Ramos (cell line): Measurements from ENCODE around the gene PRCD.

Source experiments
- in situ Hi-C: fragments of 300-500 bp; cut with MboI; formaldehyde crosslinking; loops from one replicate; pipeline ENCODE4 v1.14.3; 2022; ENCODE audit warnings: low sequenced_read_pairs; ENCODE audit not compliant: unreplicated experiment

PRCD gene

GRCh38 chr17:76502341-76503211 lies 37.3 kb upstream of the PRCD start:
- in situ Hi-C loops, result no loop called here

GRCh38 chr17:76504117-76504516 lies 35.7 kb upstream of the PRCD start:
- in situ Hi-C loops, result no loop called here

- in situ Hi-C loops, result loop anchor here (5.0 kb wide), 1 partner anchor 34 kb away; no protein-coding TSS in a partner anchor
Measured at GRCh38 chr17:76506408-76507345, 33.2 kb upstream of the PRCD start.

GRCh38 chr17:76508472-76509063 lies 31.3 kb upstream of the PRCD start:
- in situ Hi-C loops, result loop anchor here (5.0 kb wide), 1 partner anchor 36 kb away; no protein-coding TSS in a partner anchor

GRCh38 chr17:76510831-76511244 lies 29.0 kb upstream of the PRCD start:
- in situ Hi-C loops, result loop anchor here (5.0 kb wide), 1 partner anchor 209 kb away; no protein-coding TSS in a partner anchor

- in situ Hi-C loops, result loop anchor here (5.0 kb wide), 1 partner anchor 210 kb away; no protein-coding TSS in a partner anchor
Measured at GRCh38 chr17:76511668-76512365, 28.0 kb upstream of the PRCD start.

GRCh38 chr17:76512366-76513305 lies 27.2 kb upstream of the PRCD start:
- in situ Hi-C loops, result loop anchor here (5.0 kb wide), 1 partner anchor 210 kb away; no protein-coding TSS in a partner anchor

GRCh38 chr17:76513306-76513692 lies 26.5 kb upstream of the PRCD start:
- in situ Hi-C loops, result loop anchor here (5.0 kb wide), 1 partner anchor 211 kb away; no protein-coding TSS in a partner anchor

GRCh38 chr17:76514355-76514754 lies 25.5 kb upstream of the PRCD start:
- in situ Hi-C loops, result loop anchor here (5.0 kb wide), 1 partner anchor 212 kb away; no protein-coding TSS in a partner anchor

- in situ Hi-C loops, result no loop called here
Measured at GRCh38 chr17:76515274-76515949, 24.4 kb upstream of the PRCD start.

- in situ Hi-C loops, result no loop called here
Measured at GRCh38 chr17:76517638-76518038, 22.2 kb upstream of the PRCD start.

GRCh38 chr17:76519048-76519966 lies 20.5 kb upstream of the PRCD start:
- in situ Hi-C loops, result no loop called here

- in situ Hi-C loops, result loop anchor here (5.0 to 10.0 kb wide), 2 partner anchors 96 to 164 kb away; no protein-coding TSS in a partner anchor
Measured at GRCh38 chr17:76521262-76521661, 18.6 kb upstream of the PRCD start.

GRCh38 chr17:76521683-76522082 lies 18.2 kb upstream of the PRCD start:
- in situ Hi-C loops, result loop anchor here (5.0 to 10.0 kb wide), 2 partner anchors 96 to 163 kb away; no protein-coding TSS in a partner anchor

- in situ Hi-C loops, result loop anchor here (5.0 to 10.0 kb wide), 2 partner anchors 94 to 161 kb away; no protein-coding TSS in a partner anchor
Measured at GRCh38 chr17:76523084-76524037, 16.5 kb upstream of the PRCD start.
